Ascending aorta (tissue), 2 donors: ENCODE results near the gene CDH13. TPM values are rescaled to one million over a fixed set of nuclear protein-coding genes. Genes with fewer than 3 reads are reported as not detected.

Experiments
- DNase-seq, 2 donors: peaks; one replicate each; pipeline ENCODE4 v3.0.0-alpha.2; 2019; ENCODE audit warnings: low spot score in 2 of 2
- H3K27ac ChIP-seq, 2 donors: fragments of 200-600 bp; sonication (generic); one replicate each; pipeline ENCODE4 v1.5.1; 2016 to 2017; ENCODE audit warnings: mild to moderate bottlenecking in 1 of 2
- H3K27me3 ChIP-seq: fragments of 200-600 bp; sonication (generic); one replicate; pipeline ENCODE4 v1.5.1; 2017
- H3K36me3 ChIP-seq, 2 donors: fragments of 200-600 bp; sonication (generic); one replicate each; pipeline ENCODE4 v1.5.1; 2016
- H3K4me1 ChIP-seq, 2 donors: fragments of 200-600 bp; sonication (generic); one replicate each; pipeline ENCODE4 v1.5.1; 2016 to 2017; ENCODE audit warnings: mild to moderate bottlenecking in 1 of 2
- H3K4me3 ChIP-seq, 2 donors: fragments of 200-600 bp; sonication (generic); one replicate each; pipeline ENCODE4 v1.5.1; 2016 to 2017; ENCODE audit warnings: mild to moderate bottlenecking in 1 of 2
- H3K9me3 ChIP-seq, 2 donors: fragments of 200-600 bp; sonication (generic); one replicate each; pipeline ENCODE4 v1.5.1; 2016
- CTCF ChIP-seq, 3 experiments: fragments of 200-600 bp in 2 of 3; fragments of 450-650 bp in 1 of 3; sonication (generic) in 2 of 3; IDR thresholded peaks; one replicate each; pipeline ENCODE4 v1.5.1; 2016 to 2019; ENCODE audit warnings: antibody characterized with exemption in 3 of 3, mild to moderate bottlenecking in 1 of 3, moderate library complexity in 1 of 3
- intact Hi-C: fragments of 100-400 bp; cut with DNase I; formaldehyde crosslinking; loops from one replicate; pipeline ENCODE4 v1.15.1; 2023
- total RNA-seq: library from RNA; depleted of rRNA; stranded (reverse); fragments of >200 nt; gene quantifications from one replicate; pipeline ENCODE4 v1.1.0, GENCODE V29; 2016

Gene CDH13
- total RNA-seq, 1 donor from 2014 or later: 160 TPM

GRCh38 chr16:82612263-82612662, 14.5 kb upstream of the CDH13 start:
- no peak for DNase-seq
- H3K27ac ChIP-seq: no peak overlapping the region
- no peaks in the 10 kb centered on the region for H3K27me3 ChIP-seq
- H3K4me3 ChIP-seq: no peak overlapping the region
- no peaks in the 10 kb centered on the region for H3K4me1 ChIP-seq
- H3K36me3 ChIP-seq: no peaks in the 10 kb centered on the region
- no peaks in the 10 kb centered on the region for H3K9me3 ChIP-seq
- TF ChIP-seq CTCF (IDR thresholded peaks at IDR 0.05): no peak
- intact Hi-C loops: no loop called here

- no peak overlapping the region for H3K27ac ChIP-seq
- no peaks in the 10 kb centered on the region for H3K27me3 ChIP-seq
- intact Hi-C loops: no loop called here
- H3K9me3 ChIP-seq: no peaks in the 10 kb centered on the region
- TF ChIP-seq CTCF (IDR thresholded peaks at IDR 0.05): no peak
- no peak overlapping the region for H3K4me3 ChIP-seq
- H3K4me1 ChIP-seq: no peaks in the 10 kb centered on the region
- no peaks in the 10 kb centered on the region for H3K36me3 ChIP-seq
- no peak for DNase-seq
Observed at GRCh38 chr16:82616356-82616755, 10.4 kb upstream of the CDH13 start.

GRCh38 chr16:82621781-82622180, 5.0 kb upstream of the CDH13 start:
- TF ChIP-seq CTCF (IDR thresholded peaks at IDR 0.05): no peak
- no peaks in the 10 kb centered on the region for H3K36me3 ChIP-seq
- DNase-seq: no peak
- no peaks in the 10 kb centered on the region for H3K9me3 ChIP-seq
- peaks cover 0 to 2% of the 10 kb centered on the region in 2 donors for H3K4me1 ChIP-seq
- no peak overlapping the region for H3K4me3 ChIP-seq
- no peaks in the 10 kb centered on the region for H3K27me3 ChIP-seq
- H3K27ac ChIP-seq: no peak overlapping the region
- intact Hi-C loops: no loop called here

- TF ChIP-seq CTCF (IDR thresholded peaks at IDR 0.05): no peak
- Histone ChIP-seq H3K9me3 (no peaks in the 10 kb centered on the region), H3K27ac (no peak overlapping the region), H3K27me3 (no peaks in the 10 kb centered on the region), H3K4me3 (no peak overlapping the region), H3K4me1 (peaks cover 0 to 2% of the 10 kb centered on the region in 2 donors), H3K36me3 (no peaks in the 10 kb centered on the region)
- no peak for DNase-seq
- intact Hi-C loops: no loop called here
Observed at GRCh38 chr16:82623241-82623640, 3.5 kb upstream of the CDH13 start.

GRCh38 chr16:82625066-82625968, 1.5 kb upstream of the CDH13 start:
- intact Hi-C loops: loop anchor here (5.0 kb wide), 1 partner anchor 442 kb away; no protein-coding TSS in a partner anchor
- DNase-seq: no peak
- no peak overlapping the region for H3K27ac ChIP-seq
- H3K27me3 ChIP-seq: no peaks in the 10 kb centered on the region
- H3K4me3 ChIP-seq: no peak overlapping the region
- no peak for TF ChIP-seq CTCF (IDR thresholded peaks at IDR 0.05)
- peaks cover 5 to 14% of the 10 kb centered on the region in 2 donors for H3K4me1 ChIP-seq
- H3K36me3 ChIP-seq: no peaks in the 10 kb centered on the region
- H3K9me3 ChIP-seq: no peaks in the 10 kb centered on the region
